Measurements from ENCODE around the gene TMEM239. TPM values are rescaled to one million over a fixed set of nuclear protein-coding genes. Genes with fewer than 3 reads are reported as not detected.

TMEM239 gene
- total and polyA plus RNA-seq, 4 donors: not detected

DNA sequence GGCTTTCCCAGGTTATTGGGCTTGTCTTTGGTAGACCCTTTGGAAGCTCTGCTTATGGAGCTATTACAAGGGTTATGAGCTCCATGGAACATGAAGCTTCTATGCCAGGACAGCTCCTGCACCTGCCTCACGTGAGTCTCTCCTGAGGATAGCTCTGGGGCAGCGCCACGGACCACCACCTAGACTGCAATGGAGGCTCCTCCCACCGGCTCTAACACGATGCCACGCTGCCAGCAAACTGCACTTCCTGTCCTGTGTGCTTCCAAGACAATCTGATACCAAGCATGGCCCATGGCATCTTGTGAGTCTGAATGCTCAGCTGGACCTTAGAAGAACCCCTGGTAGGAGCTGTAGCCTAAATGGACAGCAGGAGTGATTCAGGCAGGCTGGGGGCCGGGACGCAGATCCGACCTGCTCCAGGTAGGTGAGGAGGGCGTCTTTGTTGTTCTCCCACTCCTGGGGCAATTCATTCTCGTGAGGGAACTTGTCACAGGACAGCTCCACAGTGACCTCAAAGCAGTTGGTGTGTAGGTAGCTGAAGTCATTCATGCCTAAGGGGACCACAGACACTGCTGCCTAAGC is 21.2 kb upstream of the TMEM239 start:
- peaks cover 0 to 6% (median 1%) of the 10 kb centered on the region in 4 donors for H3K27me3 ChIP-seq (ENCODE audit: control insufficient read depth in 4 of 4, insufficient read depth in 4 of 4, low read length in 3 of 4)
- peaks cover 0 to 4% (median 3%) of the 10 kb centered on the region in 4 donors for H3K4me1 ChIP-seq (ENCODE audit: control insufficient read depth in 4 of 4, insufficient read depth in 4 of 4, low read length in 3 of 4)
- H3K27ac ChIP-seq (ENCODE audit: low read depth in 1 of 2, low read length in 2 of 2): no peak overlapping the region
- WGBS: 83% methylated on average over 11 of the region's 11 CpGs
- H3K9me3 ChIP-seq (ENCODE audit: control insufficient read depth in 4 of 4, low read length in 3 of 4): no peaks in the 10 kb centered on the region
- no peak for DNase-seq (ENCODE audit: low spot score)
- no peak for TF ChIP-seq SP1 (IDR thresholded peaks at IDR 0.05)
- TF ChIP-seq HNF4G (IDR thresholded peaks at IDR 0.05): no peak
- no peak for TF ChIP-seq RAD21 (IDR thresholded peaks at IDR 0.05)
- TF ChIP-seq, protein P1, sequence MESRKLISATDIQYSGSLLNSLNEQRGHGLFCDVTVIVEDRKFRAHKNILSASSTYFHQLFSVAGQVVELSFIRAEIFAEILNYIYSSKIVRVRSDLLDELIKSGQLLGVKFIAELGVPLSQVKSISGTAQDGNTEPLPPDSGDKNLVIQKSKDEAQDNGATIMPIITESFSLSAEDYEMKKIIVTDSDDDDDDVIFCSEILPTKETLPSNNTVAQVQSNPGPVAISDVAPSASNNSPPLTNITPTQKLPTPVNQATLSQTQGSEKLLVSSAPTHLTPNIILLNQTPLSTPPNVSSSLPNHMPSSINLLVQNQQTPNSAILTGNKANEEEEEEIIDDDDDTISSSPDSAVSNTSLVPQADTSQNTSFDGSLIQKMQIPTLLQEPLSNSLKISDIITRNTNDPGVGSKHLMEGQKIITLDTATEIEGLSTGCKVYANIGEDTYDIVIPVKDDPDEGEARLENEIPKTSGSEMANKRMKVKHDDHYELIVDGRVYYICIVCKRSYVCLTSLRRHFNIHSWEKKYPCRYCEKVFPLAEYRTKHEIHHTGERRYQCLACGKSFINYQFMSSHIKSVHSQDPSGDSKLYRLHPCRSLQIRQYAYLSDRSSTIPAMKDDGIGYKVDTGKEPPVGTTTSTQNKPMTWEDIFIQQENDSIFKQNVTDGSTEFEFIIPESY (IDR thresholded peaks at IDR 0.05): no peak
- TF ChIP-seq, protein P2, sequence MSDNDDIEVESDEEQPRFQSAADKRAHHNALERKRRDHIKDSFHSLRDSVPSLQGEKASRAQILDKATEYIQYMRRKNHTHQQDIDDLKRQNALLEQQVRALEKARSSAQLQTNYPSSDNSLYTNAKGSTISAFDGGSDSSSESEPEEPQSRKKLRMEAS (IDR thresholded peaks at IDR 0.05): no peak
- TF ChIP-seq GABPA (IDR thresholded peaks at IDR 0.05 in 1 of 2, conservative IDR thresholded peaks at IDR 0.05 in 1 of 2): no peak
- no peak for TF ChIP-seq EGR1 (IDR thresholded peaks at IDR 0.05; ENCODE audit: low read depth in 2 of 2)
- no peak for TF ChIP-seq FOXA2 (IDR thresholded peaks at IDR 0.05)
- TF ChIP-seq REST (IDR thresholded peaks at IDR 0.05): no peak
- no peak for TF ChIP-seq ATF3 (IDR thresholded peaks at IDR 0.05)
- H3K9ac ChIP-seq (ENCODE audit: low read depth in 1 of 2, low read length in 2 of 2): no peak overlapping the region
- no peaks in the 10 kb centered on the region for H3K36me3 ChIP-seq (ENCODE audit: control insufficient read depth in 4 of 4, insufficient read depth in 3 of 4, low read depth in 1 of 4, low read length in 3 of 4)
- H3K4me3 ChIP-seq (ENCODE audit: low read depth in 1 of 3, low read length in 3 of 3): no peak overlapping the region

GRCh38 chr20:2795451-2795850 is 20.7 kb upstream of the TMEM239 start:
- TF ChIP-seq HNF4A (conservative IDR thresholded peaks at IDR 0.05) (no peak), JUND (IDR thresholded peaks at IDR 0.05) (no peak), REST (IDR thresholded peaks at IDR 0.05) (no peak), SP1 (IDR thresholded peaks at IDR 0.05) (no peak), NR2F2 (IDR thresholded peaks at IDR 0.05) (no peak)
- TF ChIP-seq, protein P2 (IDR thresholded peaks at IDR 0.05): no peak
- H3K27ac ChIP-seq (ENCODE audit: low read depth in 1 of 2, low read length in 2 of 2): no peak overlapping the region
- H3K9ac ChIP-seq (ENCODE audit: low read depth in 1 of 2, low read length in 2 of 2): no peak overlapping the region
- H3K4me3 ChIP-seq (ENCODE audit: low read depth in 1 of 3, low read length in 3 of 3): no peak overlapping the region
- H3K9me3 ChIP-seq (ENCODE audit: control insufficient read depth in 4 of 4, low read length in 3 of 4): no peaks in the 10 kb centered on the region
- no peaks in the 10 kb centered on the region for H3K36me3 ChIP-seq (ENCODE audit: control insufficient read depth in 4 of 4, insufficient read depth in 3 of 4, low read depth in 1 of 4, low read length in 3 of 4)
- peaks cover 0 to 6% (median 1%) of the 10 kb centered on the region in 4 donors for H3K27me3 ChIP-seq (ENCODE audit: control insufficient read depth in 4 of 4, insufficient read depth in 4 of 4, low read length in 3 of 4)
- WGBS: 83% methylated on average over 24 of the region's 24 CpGs
- H3K4me1 ChIP-seq (ENCODE audit: control insufficient read depth in 4 of 4, insufficient read depth in 4 of 4, low read length in 3 of 4): peaks cover 0 to 8% (median 4%) of the 10 kb centered on the region in 4 donors
- no peak for DNase-seq (ENCODE audit: low spot score)

All from liver (tissue), 9 donors.